GM08714 (cell line): ENCODE data around the gene REL.

Experiments used
- H3K4me3 ChIP-seq: fragments of 200-500 bp; sonication (Bioruptor generic); 2 replicates; pipeline ENCODE4 v1.5.1; 2014; ENCODE audit warnings: mild to moderate bottlenecking, low read length, inconsistent platforms
- ZNF274 ChIP-seq: IDR thresholded peaks from 2 replicates; pipeline ENCODE4 v1.6.1; 2012; ENCODE audit warnings: mild to moderate bottlenecking, low read depth, low read length

Gene REL

GRCh38 chr2:60958800-60959199 lies 77.4 kb downstream of the REL start:
- no peak overlapping the region for H3K4me3 ChIP-seq
- TF ChIP-seq ZNF274 = no peak

GRCh38 chr2:60959501-60959900 lies 78.1 kb downstream of the REL start:
- H3K4me3 ChIP-seq = no peak overlapping the region

GRCh38 chr2:60960706-60961105 lies 79.3 kb downstream of the REL start:
- H3K4me3 ChIP-seq = no peak overlapping the region
- no peak for TF ChIP-seq ZNF274

More at GRCh38 chr2:60959501-60959900, 78.1 kb downstream of the REL start:
- TF ChIP-seq ZNF274 = no peak

GRCh38 chr2:60961457-60961856 lies 80.1 kb downstream of the REL start:
- no peak overlapping the region for H3K4me3 ChIP-seq
- TF ChIP-seq ZNF274 = no peak

- H3K4me3 ChIP-seq = no peak overlapping the region
- TF ChIP-seq ZNF274 = no peak
These were observed 81.2 kb downstream of the REL start for GRCh38 chr2:60962528-60962927.

- H3K4me3 ChIP-seq = no peak overlapping the region
- TF ChIP-seq ZNF274 = no peak
These were observed 81.8 kb downstream of the REL start for GRCh38 chr2:60963190-60963589.

GRCh38 chr2:60964651-60965498 lies 83.5 kb downstream of the REL start:
- H3K4me3 ChIP-seq = no peak overlapping the region
- no peak for TF ChIP-seq ZNF274

DNA sequence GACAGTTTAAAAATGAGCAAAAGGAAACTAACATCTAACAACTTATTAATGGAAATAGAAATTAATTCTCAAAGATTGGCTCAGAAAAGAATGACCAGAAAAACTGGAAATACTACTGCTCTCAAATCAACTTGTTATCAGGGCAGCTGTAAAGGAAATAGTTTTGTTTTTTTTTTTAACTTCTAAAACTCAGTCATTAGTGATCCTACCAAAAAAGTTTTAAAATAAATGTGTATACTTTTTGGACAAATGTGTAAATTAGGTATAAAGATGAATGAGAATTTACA lies 84.1 kb downstream of the REL start:
- TF ChIP-seq ZNF274 = no peak
- H3K4me3 ChIP-seq = no peak overlapping the region

DNA sequence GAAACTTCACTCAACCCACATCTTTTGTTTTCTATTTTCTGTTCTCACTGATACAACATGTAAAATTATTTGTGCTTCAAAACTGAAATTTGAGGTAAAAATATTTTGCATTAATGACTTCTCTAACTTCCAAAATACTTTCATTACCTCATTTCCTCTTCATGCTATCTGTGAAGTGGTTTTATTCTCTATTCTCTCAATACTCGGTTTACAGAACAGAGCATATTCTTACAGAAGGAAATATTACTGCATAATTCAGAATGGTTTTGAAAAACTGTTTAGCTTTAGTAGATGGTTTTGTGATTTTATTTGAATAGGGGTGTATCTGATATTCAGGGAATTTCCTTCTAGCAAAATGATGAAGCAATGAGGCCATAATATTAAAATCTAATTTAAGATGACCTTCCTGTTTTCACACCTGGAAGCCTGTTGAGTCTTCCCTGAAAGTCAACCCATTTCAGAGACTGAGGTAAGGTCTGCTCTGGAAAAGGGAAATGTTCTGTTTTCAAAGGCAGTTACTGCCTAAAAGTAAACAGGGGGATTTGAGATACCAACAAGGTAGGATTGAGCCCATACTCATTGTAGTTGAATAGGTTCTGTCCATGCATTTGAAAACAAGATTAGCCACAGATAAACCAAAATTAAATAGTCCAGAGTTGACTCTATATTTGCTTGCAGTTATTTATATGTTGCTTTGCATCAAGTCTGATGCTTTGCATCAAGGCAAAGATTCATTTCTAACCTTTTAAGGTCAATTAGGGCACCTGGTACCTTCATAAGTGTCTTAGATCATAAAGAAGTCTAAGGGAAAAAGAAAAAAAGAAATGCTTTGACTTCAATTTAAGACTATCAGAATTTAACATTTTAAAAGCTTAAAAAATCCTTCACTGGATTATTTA lies 85.4 kb downstream of the REL start:
- no peak overlapping the region for H3K4me3 ChIP-seq
- TF ChIP-seq ZNF274 = no peak

DNA sequence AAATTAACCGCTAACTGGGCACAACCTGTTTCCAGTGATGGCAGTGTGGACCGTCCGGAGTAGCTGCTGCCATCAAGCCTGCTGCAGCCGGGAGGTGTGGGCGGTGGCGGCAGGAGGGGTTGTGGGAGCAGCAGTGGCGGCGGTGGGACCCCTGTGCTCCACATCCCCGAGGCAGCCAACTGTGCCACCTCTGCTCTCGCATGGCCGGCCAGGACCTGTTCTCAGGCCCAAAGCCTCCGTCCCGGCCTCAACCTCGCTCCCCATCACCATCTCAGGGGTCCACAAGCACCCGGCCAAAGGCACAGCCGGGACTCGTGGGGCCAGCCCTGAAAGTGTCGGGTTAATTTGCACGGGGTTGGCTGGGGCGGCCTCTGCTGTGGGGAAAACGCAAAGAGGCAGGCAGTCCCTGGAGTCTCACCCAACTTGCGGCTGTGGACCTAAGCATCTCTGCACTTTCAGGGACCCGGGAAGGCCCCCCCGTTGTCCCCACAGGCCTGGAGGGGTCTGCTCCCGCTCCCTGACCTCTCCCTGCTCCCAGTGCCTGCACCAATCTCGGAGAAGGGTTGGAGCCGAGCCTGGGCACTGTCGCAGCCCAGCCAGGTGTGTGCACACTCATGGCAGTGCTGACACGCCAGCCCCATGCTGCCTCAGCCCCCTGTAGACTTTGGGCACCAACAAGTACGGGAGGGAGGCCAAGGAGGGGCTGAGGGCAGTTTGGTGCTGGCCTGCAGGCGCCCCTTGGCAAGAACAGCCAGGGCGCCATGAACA lies 91.7 kb downstream of the REL start:
- no peak for TF ChIP-seq ZNF274

GRCh38 chr2:60973705-60974104 lies 92.3 kb downstream of the REL start:
- no peak overlapping the region for H3K4me3 ChIP-seq
- no peak for TF ChIP-seq ZNF274

More for the DNA sequence above, 91.7 kb downstream of the REL start:
- no peak overlapping the region for H3K4me3 ChIP-seq

GRCh38 chr2:60974652-60975051 lies 93.3 kb downstream of the REL start:
- no peak for TF ChIP-seq ZNF274
- no peak overlapping the region for H3K4me3 ChIP-seq
